Naive thymus-derived CD4-positive, alpha-beta T cell (primary cell): Measurements from ENCODE around the gene SPON1. TPM values are rescaled to one million over a fixed set of nuclear protein-coding genes. Genes with fewer than 3 reads are reported as not detected.
"Not testable (repeated sequence)": the region's sequence is repeated elsewhere in the genome, so short reads cannot be mapped to it uniquely, and the experiment has no call there.

Experiments
- ATAC-seq: fragments of 150-1000 bp; cut with Tn5 transposase; 2 replicates; pipeline ENCODE4 v1.10.0; 2021; ENCODE audit warnings: mild to moderate bottlenecking, moderate library complexity
- CTCF ChIA-PET: fragments of 350-600 bp; sonication (Branson Sonifier 250); formaldehyde crosslinking; loops from one replicate; lab custom pipeline; 2021; ENCODE audit warnings: antibody characterized with exemption; lab: Charles Lee
- POLR2A ChIA-PET: fragments of 350-600 bp; sonication (Branson Sonifier 250); formaldehyde crosslinking; loops from one replicate; lab custom pipeline; 2021; ENCODE audit warnings: antibody characterized with exemption, inconsistent platforms; lab: Charles Lee
- DNase-seq, 9 donors: peaks; one replicate each; pipeline versions ENCODE4 v3.0.0 to v3.0.0-alpha.2; 2020 to 2022; ENCODE audit warnings: mixed read lengths in 1 of 9
- H3K27ac ChIP-seq: one replicate; pipeline ENCODE4 v1.7.0; 2013; ENCODE audit warnings: mild to moderate bottlenecking, low read depth, low read length, moderate library complexity
- H3K27me3 ChIP-seq, 2 donors: one replicate each; pipeline ENCODE4 v1.7.0; 2013; ENCODE audit warnings: low read length in 2 of 2, mild to moderate bottlenecking in 2 of 2, moderate library complexity in 2 of 2; ENCODE audit not compliant: control insufficient read depth in 2 of 2, insufficient read depth in 2 of 2
- H3K36me3 ChIP-seq, 3 experiments: 1 replicate in 2 of 3; 2 replicates in 1 of 3; pipeline ENCODE4 v1.7.0; 2013; ENCODE audit warnings: low read length in 3 of 3, mild to moderate bottlenecking in 3 of 3, moderate library complexity in 1 of 3; ENCODE audit not compliant: insufficient read depth in 3 of 3, control insufficient read depth in 2 of 3
- H3K4me1 ChIP-seq, 2 donors: one replicate each; pipeline ENCODE4 v1.7.0; 2013; ENCODE audit warnings: low read length in 2 of 2, mild to moderate bottlenecking in 2 of 2, moderate library complexity in 1 of 2; ENCODE audit not compliant: control insufficient read depth in 2 of 2, insufficient read depth in 2 of 2
- H3K4me3 ChIP-seq: 2 replicates; pipeline ENCODE4 v1.7.0; 2013; ENCODE audit warnings: mild to moderate bottlenecking, low read length
- H3K9me3 ChIP-seq, 3 experiments: 1 replicate in 2 of 3; 2 replicates in 1 of 3; pipeline ENCODE4 v1.7.0; 2013; ENCODE audit warnings: low read length in 3 of 3; ENCODE audit not compliant: control insufficient read depth in 2 of 3
- H3K27ac Mint-ChIP-seq, 9 donors: one replicate each; pipeline ENCODE4 v1.8.0; 2020 to 2022; ENCODE audit warnings: mixed read lengths in 9 of 9, mild to moderate bottlenecking in 8 of 9, moderate library complexity in 5 of 9, inconsistent platforms in 2 of 9
- H3K27me3 Mint-ChIP-seq, 5 donors: one replicate each; pipeline ENCODE4 v1.8.0; 2021 to 2022; ENCODE audit warnings: mixed read lengths in 5 of 5, mild to moderate bottlenecking in 1 of 5
- H3K36me3 Mint-ChIP-seq, 5 donors: one replicate each; pipeline ENCODE4 v1.8.0; 2020 to 2022; ENCODE audit warnings: mixed read lengths in 5 of 5, mild to moderate bottlenecking in 3 of 5, inconsistent platforms in 1 of 5
- H3K4me1 Mint-ChIP-seq, 7 donors: one replicate each; pipeline ENCODE4 v1.8.0; 2020 to 2022; ENCODE audit warnings: mixed read lengths in 7 of 7, mild to moderate bottlenecking in 3 of 7, inconsistent platforms in 1 of 7
- H3K4me3 Mint-ChIP-seq, 10 donors: one replicate each; pipeline ENCODE4 v1.8.0; 2020 to 2022; ENCODE audit warnings: mild to moderate bottlenecking in 10 of 10, mixed read lengths in 10 of 10, moderate library complexity in 6 of 10, inconsistent platforms in 2 of 10
- H3K9me3 Mint-ChIP-seq, 11 donors: one replicate each; pipeline ENCODE4 v1.8.0; 2020 to 2022; ENCODE audit warnings: mixed read lengths in 11 of 11, mild to moderate bottlenecking in 4 of 11, inconsistent platforms in 1 of 11, moderate library complexity in 1 of 11
- intact Hi-C, 2 donors: fragments of 100-400 bp; cut with micrococcal nuclease; formaldehyde crosslinking; loops; one replicate each; pipeline ENCODE4 v1.15.1; 2023
- polyA plus RNA-seq, 2 donors: library from polyadenylated mRNA; unstranded; fragments of 300-500 nt; fragmentation: Illumina TruSeq; gene quantifications; one replicate each; pipeline ENCODE4 v1.2.3, GENCODE V29; 2021
- total RNA-seq, 6 experiments: library from RNA in 5 of 6; stranded (reverse) in 5 of 6; gene quantifications; 1 replicate in 5 of 6; 2 replicates in 1 of 6; pipeline ENCODE4 v1.2.3 and lab custom pipeline; 2021 to 2026

SPON1 gene
- total and polyA plus RNA-seq, 7 experiments from 2014 or later: 0.35 to 20.8 (median 1.6) TPM

GRCh38 chr11:14148653-14149273, 186.2 kb downstream of the SPON1 start:
- Mint-ChIP-seq H3K4me1 (peaks cover 0 to 5% (median 4%) of the 10 kb centered on the region in 7 donors), H3K4me3 (no peak overlapping the region), H3K9me3 (peaks cover 0 to 9% (median 7%) of the 10 kb centered on the region in 11 donors), H3K27ac (peak overlapping the region in 1 of 9 donors; percentile 74), H3K27me3 (peaks cover 0 to 20% (median 0%) of the 10 kb centered on the region in 5 donors), H3K36me3 (peaks cover 0 to 8% (median 0%) of the 10 kb centered on the region in 5 donors)
- Histone ChIP-seq H3K4me3 (no peak overlapping the region), H3K27me3 (no peaks in the 10 kb centered on the region), H3K36me3 (no peaks in the 10 kb centered on the region), H3K27ac (no peak overlapping the region), H3K4me1 (no peaks in the 10 kb centered on the region), H3K9me3 (peaks cover 0 to 5% (median 0%) of the 10 kb centered on the region in 3 experiments)
- intact Hi-C loops: loop anchor here (1.0 to 2.0 kb wide), 7 partner anchors 74 to 376 kb away; no protein-coding TSS in a partner anchor
- ChIA-PET POLR2A (interaction anchor here (0.9 to 1.0 kb wide), 2 partner anchors 226 to 280 kb away, joined by 3 to 5 read pairs; no protein-coding TSS in a partner anchor), CTCF (interaction anchor here (0.5 to 5.5 kb wide), 37 partner anchors 22 to 385 kb away, joined by 3 to 67 read pairs (median 4); partner anchors contain the start of gene SPON1)
- DNase-seq (peak in 7 of 9 donors; percentile 26 to 66 (median 46)), ATAC-seq (peak; percentile 75)

DNA sequence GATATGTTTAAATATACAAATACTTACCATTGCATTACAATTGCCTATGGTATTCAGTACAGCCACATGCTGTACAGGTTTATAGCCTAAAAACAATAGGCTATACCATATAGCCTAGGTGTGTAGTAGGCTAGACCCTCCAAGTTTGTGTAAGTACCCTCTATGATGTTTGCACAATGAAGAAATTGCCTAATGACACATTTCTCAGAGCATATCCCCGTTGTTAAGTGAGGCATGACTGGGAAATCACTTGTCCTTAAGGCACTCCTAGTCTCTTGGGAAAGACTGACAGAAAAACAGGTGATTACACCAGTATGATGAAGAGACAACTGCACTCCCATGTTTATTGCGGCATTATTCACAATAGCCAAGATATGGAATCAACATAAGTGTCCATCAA, 187.2 kb downstream of the SPON1 start:
- H3K27ac Mint-ChIP-seq: no peak overlapping the region
- H3K4me1 Mint-ChIP-seq: peaks cover 0 to 5% (median 4%) of the 10 kb centered on the region in 7 donors
- H3K9me3 Mint-ChIP-seq: peaks cover 0 to 17% (median 10%) of the 10 kb centered on the region in 11 donors
- H3K36me3 Mint-ChIP-seq: peaks cover 0 to 9% (median 0%) of the 10 kb centered on the region in 5 donors
- Histone ChIP-seq H3K27me3 (no peaks in the 10 kb centered on the region), H3K27ac (no peak overlapping the region), H3K36me3 (no peaks in the 10 kb centered on the region), H3K4me1 (no peaks in the 10 kb centered on the region), H3K4me3 (no peak overlapping the region), H3K9me3 (peaks cover 0 to 13% (median 0%) of the 10 kb centered on the region in 3 experiments)
- H3K27me3 Mint-ChIP-seq: peaks cover 0 to 17% (median 0%) of the 10 kb centered on the region in 5 donors
- ChIA-PET CTCF (interaction anchor here (0.8 to 5.5 kb wide), 15 partner anchors 41 to 380 kb away, joined by 3 to 67 read pairs (median 9); no protein-coding TSS in a partner anchor), POLR2A (no interaction called here)
- intact Hi-C loops: loop anchor here in 1 of 2 donors (2.0 kb wide), 1 partner anchor 75 kb away; no protein-coding TSS in a partner anchor
- H3K4me3 Mint-ChIP-seq: no peak overlapping the region
- DNase-seq (no peak), ATAC-seq (no peak)

GRCh38 chr11:14150878-14151277, 188.4 kb downstream of the SPON1 start:
- ATAC-seq (no peak), DNase-seq (no peak)
- peaks cover 0 to 14% (median 0%) of the 10 kb centered on the region in 5 donors for H3K27me3 Mint-ChIP-seq
- no peak overlapping the region for H3K4me3 Mint-ChIP-seq
- intact Hi-C loops: no loop called here
- ChIA-PET POLR2A (no interaction called here), CTCF (interaction anchor here (2.1 to 5.5 kb wide), 4 partner anchors 194 to 379 kb away, joined by 14 to 67 read pairs (median 46); no protein-coding TSS in a partner anchor)
- Histone ChIP-seq H3K4me1 (no peaks in the 10 kb centered on the region), H3K4me3 (no peak overlapping the region), H3K9me3 (peaks cover 0 to 13% (median 0%) of the 10 kb centered on the region in 3 experiments), H3K27ac (no peak overlapping the region), H3K36me3 (peaks cover 0 to 2% (median 0%) of the 10 kb centered on the region in 3 experiments), H3K27me3 (no peaks in the 10 kb centered on the region)
- peaks cover 0 to 4% (median 4%) of the 10 kb centered on the region in 7 donors for H3K4me1 Mint-ChIP-seq
- peaks cover 0 to 14% (median 0%) of the 10 kb centered on the region in 5 donors for H3K36me3 Mint-ChIP-seq
- peaks cover 4 to 25% (median 15%) of the 10 kb centered on the region in 11 donors for H3K9me3 Mint-ChIP-seq
- H3K27ac Mint-ChIP-seq: no peak overlapping the region

GRCh38 chr11:14154103-14154502, 191.6 kb downstream of the SPON1 start:
- ATAC-seq, H3K27me3 ChIP-seq, H3K27ac Mint-ChIP-seq, H3K4me1 ChIP-seq, H3K4me3 Mint-ChIP-seq, H3K36me3 ChIP-seq, intact Hi-C loops, DNase-seq, H3K4me3 ChIP-seq, H3K27ac ChIP-seq, POLR2A ChIA-PET, H3K4me1 Mint-ChIP-seq: not testable (repeated sequence)
- Mint-ChIP-seq H3K36me3 (peaks cover 0 to 22% (median 9%) of the 10 kb centered on the region in 5 donors), H3K9me3 (peaks cover 8 to 50% (median 28%) of the 10 kb centered on the region in 11 donors), H3K27me3 (peaks cover 0 to 20% (median 0%) of the 10 kb centered on the region in 5 donors)
- peaks cover 0 to 19% (median 0%) of the 10 kb centered on the region in 3 experiments for H3K9me3 ChIP-seq
- CTCF ChIA-PET: interaction anchor here (1.3 kb wide), 1 partner anchor 378 kb away, joined by 3 read pairs; no protein-coding TSS in a partner anchor

DNA sequence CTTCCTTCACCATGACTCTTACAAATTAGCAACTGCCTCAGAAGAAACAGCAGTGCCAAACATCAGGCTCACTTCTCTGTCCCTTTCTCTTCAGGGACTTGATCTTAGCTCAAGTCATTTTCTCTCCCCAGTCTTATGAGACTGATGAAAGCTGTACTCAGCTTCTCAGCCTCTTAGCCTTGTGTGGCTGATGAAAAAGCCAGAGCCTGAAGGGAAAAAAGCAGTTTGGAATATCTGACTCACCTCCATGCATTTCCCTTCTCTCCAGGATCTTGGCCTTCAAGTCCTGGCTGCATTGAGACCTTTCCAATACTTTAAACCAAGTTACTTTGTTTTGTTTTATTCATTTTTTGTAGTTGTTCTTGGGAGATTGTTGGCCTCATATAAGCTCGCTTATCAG, 195.9 kb downstream of the SPON1 start:
- intact Hi-C loops: no loop called here
- CTCF ChIA-PET: no interaction called here
- ATAC-seq (no peak), DNase-seq (no peak)
- peaks cover 8 to 48% (median 28%) of the 10 kb centered on the region in 11 donors for H3K9me3 Mint-ChIP-seq
- peaks cover 0 to 21% (median 9%) of the 10 kb centered on the region in 5 donors for H3K36me3 Mint-ChIP-seq
- peaks cover 0 to 2% (median 0%) of the 10 kb centered on the region in 3 experiments for H3K36me3 ChIP-seq
- H3K9me3 ChIP-seq: peaks cover 0 to 18% (median 0%) of the 10 kb centered on the region in 3 experiments
- POLR2A ChIA-PET: interaction anchor here (0.6 kb wide), 1 partner anchor 54 kb away, joined by 4 read pairs; no protein-coding TSS in a partner anchor
- H3K4me1 Mint-ChIP-seq: no peaks in the 10 kb centered on the region
- no peak overlapping the region for H3K27ac ChIP-seq
- H3K27me3 Mint-ChIP-seq: peaks cover 0 to 16% (median 0%) of the 10 kb centered on the region in 5 donors
- no peak overlapping the region for H3K4me3 Mint-ChIP-seq
- H3K27ac Mint-ChIP-seq: no peak overlapping the region
- no peaks in the 10 kb centered on the region for H3K4me1 ChIP-seq
- no peak overlapping the region for H3K4me3 ChIP-seq
- no peaks in the 10 kb centered on the region for H3K27me3 ChIP-seq

- Histone ChIP-seq H3K4me1 (no peaks in the 10 kb centered on the region), H3K9me3 (peaks cover 0 to under 1% (median 0%) of the 10 kb centered on the region in 3 experiments), H3K4me3 (no peak overlapping the region), H3K27me3 (no peaks in the 10 kb centered on the region), H3K27ac (no peak overlapping the region), H3K36me3 (no peaks in the 10 kb centered on the region)
- no peak for ATAC-seq
- Mint-ChIP-seq H3K27me3 (peaks cover 0 to 8% (median 0%) of the 10 kb centered on the region in 5 donors), H3K36me3 (peaks cover 4 to 18% (median 11%) of the 10 kb centered on the region in 5 donors), H3K4me1 (peaks cover 0 to 10% (median 0%) of the 10 kb centered on the region in 7 donors), H3K27ac (no peak overlapping the region), H3K4me3 (no peak overlapping the region), H3K9me3 (peaks cover 7 to 47% (median 20%) of the 10 kb centered on the region in 11 donors)
- no peak for DNase-seq
- intact Hi-C loops: no loop called here
- ChIA-PET CTCF (no interaction called here), POLR2A (no interaction called here)
Measured at GRCh38 chr11:14163576-14163975, 201.1 kb downstream of the SPON1 start.
